ENCODE measurements around the gene KCNJ15. TPM values are rescaled to one million over a fixed set of nuclear protein-coding genes. Genes with fewer than 3 reads are reported as not detected.

The KCNJ15 gene
- total RNA-seq, 2 donors from 2014 or later = 23.1 to 27.5 TPM

- no peak for DNase-seq
- Histone ChIP-seq H3K27me3 (no peaks in the 10 kb centered on the region), H3K36me3 (replicated peaks in 1 of 2; ENCODE audit: insufficient read depth in 1 of 2, low read depth in 2 of 2) (no peaks in the 10 kb centered on the region), H3K4me3 (no peak overlapping the region), H3K27ac (peak overlapping the region in 1 of 4 donors; percentile 37), H3K9me3 (no peaks in the 10 kb centered on the region), H3K4me1 (peaks cover 14% of the 10 kb centered on the region)
- WGBS, 2 donors = 25 to 32% methylated on average over 1 of the region's 1 CpG
- no peak for TF ChIP-seq CTCF (IDR thresholded peaks at IDR 0.05)
- no peak for TF ChIP-seq POLR2A (IDR thresholded peaks at IDR 0.05)
- intact Hi-C loops (cut with DNase I) = no loop called here
- peak; percentile 62 for ATAC-seq
Observed at GRCh38 chr21:38312822-38313221, 56.0 kb downstream of the KCNJ15 start.

- ATAC-seq (no peak), DNase-seq (no peak)
- Histone ChIP-seq H3K9me3 (no peaks in the 10 kb centered on the region), H3K27ac (no peak overlapping the region), H3K4me3 (no peak overlapping the region), H3K4me1 (peaks cover 5% of the 10 kb centered on the region), H3K36me3 (replicated peaks in 1 of 2; ENCODE audit: insufficient read depth in 1 of 2, low read depth in 2 of 2) (no peaks in the 10 kb centered on the region), H3K27me3 (no peaks in the 10 kb centered on the region)
- intact Hi-C loops (cut with DNase I) = no loop called here
- no peak for TF ChIP-seq CTCF (IDR thresholded peaks at IDR 0.05)
- TF ChIP-seq POLR2A (IDR thresholded peaks at IDR 0.05) = no peak
- 52 to 73% methylated on average over 1 to 3 of the region's 3 CpGs for WGBS, 2 donors
Observed at GRCh38 chr21:38314558-38314957, 57.8 kb downstream of the KCNJ15 start.

DNA sequence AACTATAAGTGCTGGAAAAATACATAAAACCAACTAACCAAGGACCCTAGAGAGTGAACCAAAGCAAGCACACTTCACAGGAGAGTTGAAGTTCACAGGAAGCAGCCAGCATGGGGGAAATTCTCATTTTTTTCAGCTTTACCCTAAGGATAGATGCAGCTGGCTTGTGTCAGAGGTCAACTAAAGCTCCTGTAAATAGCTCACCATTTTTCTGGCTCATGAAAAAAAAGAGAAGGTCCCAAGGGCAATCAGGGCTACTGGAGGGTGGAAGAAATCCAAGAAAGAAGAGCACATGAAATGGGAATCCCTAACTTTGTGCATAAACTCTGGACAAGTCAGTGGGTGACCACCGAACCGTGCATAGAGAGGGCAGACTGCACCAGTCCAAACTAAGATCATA is 58.3 kb downstream of the KCNJ15 start:
- 57 to 62% methylated on average over 2 of the region's 2 CpGs for WGBS, 2 donors
- ATAC-seq (no peak), DNase-seq (no peak)
- intact Hi-C loops (cut with DNase I) = no loop called here
- Histone ChIP-seq H3K9me3 (no peaks in the 10 kb centered on the region), H3K4me1 (peaks cover 5% of the 10 kb centered on the region), H3K36me3 (replicated peaks in 1 of 2; ENCODE audit: insufficient read depth in 1 of 2, low read depth in 2 of 2) (no peaks in the 10 kb centered on the region), H3K27ac (no peak overlapping the region), H3K4me3 (no peak overlapping the region), H3K27me3 (no peaks in the 10 kb centered on the region)
- no peak for TF ChIP-seq CTCF (IDR thresholded peaks at IDR 0.05)
- TF ChIP-seq POLR2A (IDR thresholded peaks at IDR 0.05) = no peak

- Histone ChIP-seq H3K4me3 (no peak overlapping the region), H3K27me3 (no peaks in the 10 kb centered on the region), H3K36me3 (replicated peaks in 1 of 2; ENCODE audit: insufficient read depth in 1 of 2, low read depth in 2 of 2) (no peaks in the 10 kb centered on the region), H3K9me3 (no peaks in the 10 kb centered on the region), H3K4me1 (no peaks in the 10 kb centered on the region), H3K27ac (no peak overlapping the region)
- intact Hi-C loops (cut with DNase I) = no loop called here
- TF ChIP-seq POLR2A (IDR thresholded peaks at IDR 0.05) = no peak
- TF ChIP-seq CTCF (IDR thresholded peaks at IDR 0.05) = no peak
- WGBS, 2 donors = 61 to 62% methylated on average over 7 of the region's 7 CpGs
- ATAC-seq (no peak), DNase-seq (no peak)
Observed at GRCh38 chr21:38319781-38320180, 63.0 kb downstream of the KCNJ15 start.

DNA sequence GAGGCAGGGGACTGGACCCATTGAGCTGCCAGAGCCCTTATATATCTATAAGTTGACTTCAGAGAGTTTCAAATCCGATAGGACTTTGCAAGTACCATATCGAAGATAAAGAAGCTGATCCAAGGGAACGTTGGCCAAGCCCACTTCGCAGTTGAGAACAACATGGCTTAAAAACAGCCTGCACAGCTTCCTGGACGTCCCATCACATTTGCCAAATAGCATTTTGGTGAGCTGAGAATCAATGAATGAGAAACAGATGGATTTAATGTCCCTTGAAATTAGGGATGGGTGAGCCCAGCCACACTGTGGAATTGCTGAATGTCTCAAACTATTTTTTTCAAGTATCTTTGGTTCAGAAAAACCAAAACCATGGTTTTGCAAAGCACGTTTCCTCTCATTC is 64.8 kb downstream of the KCNJ15 start:
- no peaks in the 10 kb centered on the region for H3K4me1 ChIP-seq
- WGBS, 2 donors = 54 to 66% methylated on average over 6 of the region's 6 CpGs
- no peaks in the 10 kb centered on the region for H3K36me3 ChIP-seq (replicated peaks in 1 of 2; ENCODE audit: insufficient read depth in 1 of 2, low read depth in 2 of 2)
- TF ChIP-seq CTCF (IDR thresholded peaks at IDR 0.05) (no peak), POLR2A (IDR thresholded peaks at IDR 0.05) (no peak)
- no peaks in the 10 kb centered on the region for H3K9me3 ChIP-seq
- intact Hi-C loops (cut with DNase I) = no loop called here
- no peak overlapping the region for H3K4me3 ChIP-seq
- H3K27ac ChIP-seq = no peak overlapping the region
- no peaks in the 10 kb centered on the region for H3K27me3 ChIP-seq
- DNase-seq (no peak), ATAC-seq (no peak)

Measured in body of pancreas (tissue), 4 donors.